ENCODE results near the gene CHADL. TPM values are rescaled to one million over a fixed set of nuclear protein-coding genes. Genes with fewer than 3 reads are reported as not detected.

The CHADL gene
- total and polyA plus RNA-seq, 2 of the 4 experiments (the other 2 are of a cell fraction): 0.18 to 0.53 TPM

DNA sequence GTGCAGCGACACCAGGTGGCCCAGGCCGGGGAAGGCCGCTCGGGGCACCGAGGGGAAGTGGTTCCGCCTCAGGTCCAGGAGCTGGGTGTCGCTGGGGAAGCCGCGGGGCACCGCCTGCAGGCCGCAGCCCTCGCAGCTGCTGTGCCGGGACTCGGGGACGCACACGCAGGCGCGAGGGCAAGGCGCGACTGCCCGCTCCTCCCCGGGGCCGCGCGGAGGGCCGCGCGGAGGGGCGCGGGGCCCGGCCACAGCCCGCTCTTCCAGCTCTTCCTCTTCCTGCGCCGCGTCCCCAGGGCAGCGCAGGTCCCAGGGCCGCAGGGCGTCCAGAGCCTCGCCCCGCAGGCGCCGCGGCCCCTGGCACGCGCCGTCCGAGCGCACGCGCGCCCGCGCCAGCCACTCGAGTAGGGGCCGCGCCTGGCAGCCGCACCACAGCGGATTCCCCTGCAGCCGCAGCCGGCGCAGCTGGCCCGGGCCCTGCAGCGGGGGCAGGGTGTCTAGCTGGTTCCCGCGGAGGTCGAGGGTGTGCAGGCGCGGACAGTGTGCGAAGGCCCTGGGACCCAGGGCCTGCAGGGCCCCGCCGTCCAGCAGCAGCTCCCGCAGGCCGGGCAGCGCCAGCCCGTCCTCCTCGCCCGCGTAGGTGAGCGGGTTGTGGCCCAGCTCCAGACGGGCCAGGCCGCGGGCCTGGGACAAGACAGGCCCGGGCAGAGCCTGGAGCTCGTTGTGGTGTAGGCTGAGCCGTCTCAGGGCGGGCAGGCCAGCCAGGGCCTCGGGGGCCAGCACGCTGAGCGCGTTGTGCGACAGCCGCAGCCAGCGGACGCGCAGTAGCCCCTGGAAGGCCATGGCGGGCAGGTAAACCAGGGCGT is 2.8 kb downstream of the CHADL start:
- POLR2A ChIA-PET (ENCODE audit: unreplicated experiment): no interaction called here

More for the DNA sequence above, 2.8 kb downstream of the CHADL start:
- in situ Hi-C loops (cut with MboI; ENCODE audit: low sequenced_read_pairs) (no loop called here), intact Hi-C loops (cut with micrococcal nuclease) (no loop called here), dilution Hi-C loops (cut with HindIII; ENCODE audit: low sequenced_read_pairs, unreplicated experiment) (no loop called here)
- Histone ChIP-seq H3K4ac (ENCODE audit: low read depth, low read length) (peak overlapping the region; percentile 11), H3K56ac (ENCODE audit: extremely low read depth, insufficient read depth, low read length) (no peak overlapping the region), H2BK15ac (ENCODE audit: low read depth, low read length) (no peak overlapping the region), H2AFZ (replicated peaks; ENCODE audit: low read length, poor library complexity) (peak overlapping the region; percentile 87), H3K9ac (ENCODE audit: low read depth, low read length) (no peak overlapping the region), H4K91ac (ENCODE audit: insufficient read depth, low read depth, low read length) (no peak overlapping the region; the same call in 1 of the 2 replicates), H4K8ac (ENCODE audit: low read depth in 2 of 2, low read length in 2 of 2) (peak overlapping the region; percentile 61 to 64; a peak in 3 of 4 replicates), H3K79me1 (ENCODE audit: low read depth in 1 of 2, low read length in 2 of 2) (no peaks in the 10 kb centered on the region), H3K36me3 (ENCODE audit: control insufficient read depth, insufficient read depth, low read length) (0 out of 2 replicates have a peak, but pooled peaks cover 2% of the 10 kb centered on the region), H3K23ac (ENCODE audit: low read depth, low read length) (no peak overlapping the region), H3K4me1 (ENCODE audit: control insufficient read depth, insufficient read depth, low read length) (0 out of 2 replicates have a peak, but pooled peaks cover 5% of the 10 kb centered on the region), H3K27me3 (ENCODE audit: control insufficient read depth, insufficient read depth, low read length) (no peaks in the 10 kb centered on the region), H3K9me3 (ENCODE audit: control insufficient read depth, insufficient read depth, low read length) (no peaks in the 10 kb centered on the region), H2BK20ac (ENCODE audit: low read depth, low read length) (no peak overlapping the region), H2AK5ac (ENCODE audit: low read depth, low read length) (no peak overlapping the region), H3K9me1 (ENCODE audit: insufficient read depth, low read length) (no peaks in the 10 kb centered on the region), H3K14ac (replicated peaks; ENCODE audit: low read depth, low read length) (no peak overlapping the region), H3K27ac (ENCODE audit: insufficient read depth, low read length) (no peak overlapping the region), H2AK9ac (replicated peaks; ENCODE audit: low read depth, low read length, poor library complexity) (peak overlapping the region; percentile 61), H4K20me1 (ENCODE audit: insufficient read depth, low read length) (peaks cover 8% of the 10 kb centered on the region; the same call in 1 of the 2 replicates), H2BK120ac (ENCODE audit: low read depth, low read length) (no peak overlapping the region), H3K4me3 (ENCODE audit: insufficient read depth, low read depth, low read length) (peak overlapping the region; percentile 25), H3K4me2 (ENCODE audit: low read depth, low read length) (peak overlapping the region; percentile 30; the same call in 1 of the 2 replicates), H4K5ac (ENCODE audit: low read depth, low read length) (peak overlapping the region; percentile 18; the same call in 1 of the 2 replicates), H2BK5ac (ENCODE audit: low read depth, low read length, poor library complexity, severe bottlenecking) (no peak overlapping the region), H3K18ac (ENCODE audit: low read depth, low read length) (no peak overlapping the region)
- no TSS peak for BruUV-seq (replicated peaks)
- 20% methylated on average over 64 of the region's 97 CpGs; no CpG with 5 or more reads in 1 of the 2 experiments for WGBS, 2 experiments (ENCODE audit: extremely low coverage in 2 of 2, insufficient read length in 1 of 2)
- TF ChIP-seq, protein P1, sequence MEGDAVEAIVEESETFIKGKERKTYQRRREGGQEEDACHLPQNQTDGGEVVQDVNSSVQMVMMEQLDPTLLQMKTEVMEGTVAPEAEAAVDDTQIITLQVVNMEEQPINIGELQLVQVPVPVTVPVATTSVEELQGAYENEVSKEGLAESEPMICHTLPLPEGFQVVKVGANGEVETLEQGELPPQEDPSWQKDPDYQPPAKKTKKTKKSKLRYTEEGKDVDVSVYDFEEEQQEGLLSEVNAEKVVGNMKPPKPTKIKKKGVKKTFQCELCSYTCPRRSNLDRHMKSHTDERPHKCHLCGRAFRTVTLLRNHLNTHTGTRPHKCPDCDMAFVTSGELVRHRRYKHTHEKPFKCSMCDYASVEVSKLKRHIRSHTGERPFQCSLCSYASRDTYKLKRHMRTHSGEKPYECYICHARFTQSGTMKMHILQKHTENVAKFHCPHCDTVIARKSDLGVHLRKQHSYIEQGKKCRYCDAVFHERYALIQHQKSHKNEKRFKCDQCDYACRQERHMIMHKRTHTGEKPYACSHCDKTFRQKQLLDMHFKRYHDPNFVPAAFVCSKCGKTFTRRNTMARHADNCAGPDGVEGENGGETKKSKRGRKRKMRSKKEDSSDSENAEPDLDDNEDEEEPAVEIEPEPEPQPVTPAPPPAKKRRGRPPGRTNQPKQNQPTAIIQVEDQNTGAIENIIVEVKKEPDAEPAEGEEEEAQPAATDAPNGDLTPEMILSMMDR (conservative IDR thresholded peaks at IDR 0.05; ENCODE audit: low read depth, low read length): peak; percentile 21; the same call in 1 of the 2 replicates
- no peak for TF ChIP-seq MAZ (IDR thresholded peaks at IDR 0.05; ENCODE audit: borderline replicate concordance, low read depth, low read length)
- peak; percentile 13 for DNase-seq
- CTCF ChIA-PET: interaction anchor here (0.5 to 0.6 kb wide), 2 partner anchors 34 to 253 kb away, joined by 3 read pairs; no protein-coding TSS in a partner anchor
- peak; percentile 59 for ATAC-seq (ENCODE audit: low read depth)

Measured in IMR-90 (cell line).